Osteocyte (in vitro differentiated cells): ENCODE data around the gene ALDH3A2. TPM values are rescaled to one million over a fixed set of nuclear protein-coding genes. Genes with fewer than 3 reads are reported as not detected.

ENCODE experiments used
- DNase-seq: peaks from one replicate; pipeline ENCODE4 v3.0.0; 2021; ENCODE audit warnings: mixed read lengths; ENCODE audit not compliant: unreplicated experiment; ENCODE audit errors: extremely low spot score
- H3K27ac Mint-ChIP-seq: one replicate; pipeline ENCODE4 v1.8.0; 2021; ENCODE audit warnings: mild to moderate bottlenecking, mixed read lengths; ENCODE audit not compliant: unreplicated experiment
- H3K27me3 Mint-ChIP-seq: one replicate; pipeline ENCODE4 v1.8.0; 2021; ENCODE audit warnings: mixed read lengths; ENCODE audit not compliant: unreplicated experiment
- H3K36me3 Mint-ChIP-seq: one replicate; pipeline ENCODE4 v1.8.0; 2021; ENCODE audit warnings: mixed read lengths; ENCODE audit not compliant: unreplicated experiment
- H3K4me1 Mint-ChIP-seq: one replicate; pipeline ENCODE4 v1.8.0; 2021; ENCODE audit warnings: mixed read lengths; ENCODE audit not compliant: unreplicated experiment
- H3K4me3 Mint-ChIP-seq: one replicate; pipeline ENCODE4 v1.8.0; 2021; ENCODE audit warnings: mild to moderate bottlenecking, moderate library complexity, mixed read lengths; ENCODE audit not compliant: unreplicated experiment
- H3K9me3 Mint-ChIP-seq: one replicate; pipeline ENCODE4 v1.8.0; 2021; ENCODE audit warnings: mixed read lengths; ENCODE audit not compliant: unreplicated experiment
- CTCF ChIP-seq: fragments of 200-600 bp; sonication (generic); IDR thresholded peaks from 2 replicates; pipeline ENCODE4 v1.5.0; 2021; ENCODE audit warnings: antibody characterized with exemption, mild to moderate bottlenecking, moderate library complexity
- total RNA-seq: library from RNA; stranded (reverse); gene quantifications from 2 replicates; pipeline ENCODE4 v1.2.1, GENCODE V29; 2021

ALDH3A2 gene
- total RNA-seq, 1 donor from 2014 or later, result 97.1 TPM

DNA sequence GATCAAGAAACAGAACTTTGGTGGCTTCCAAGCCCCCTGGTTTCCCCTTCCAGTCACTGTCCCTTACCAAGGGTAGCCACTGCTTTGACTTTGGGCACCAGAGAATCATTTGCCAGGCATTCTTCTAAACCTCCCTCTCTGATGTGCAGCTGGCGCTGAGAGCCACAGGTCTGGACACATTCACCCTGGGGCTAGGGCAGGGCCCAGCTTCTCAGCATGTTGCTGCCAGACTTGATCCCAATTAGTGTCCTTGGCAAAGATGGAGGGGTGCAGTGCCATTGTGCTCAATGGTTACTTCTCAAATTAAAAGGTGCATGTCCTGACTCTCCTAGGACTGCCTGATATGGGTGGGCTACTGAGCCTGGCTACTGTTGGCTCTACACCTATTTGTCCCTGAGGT is 75.4 kb downstream of the ALDH3A2 start:
- no peak overlapping the region for H3K4me3 Mint-ChIP-seq
- H3K9me3 Mint-ChIP-seq, result no peaks in the 10 kb centered on the region
- H3K4me1 Mint-ChIP-seq, result peaks cover 52% of the 10 kb centered on the region
- no peak for TF ChIP-seq CTCF
- H3K36me3 Mint-ChIP-seq, result no peaks in the 10 kb centered on the region
- peak; percentile 83 for DNase-seq
- no peaks in the 10 kb centered on the region for H3K27me3 Mint-ChIP-seq
- H3K27ac Mint-ChIP-seq, result no peak overlapping the region

GRCh38 chr17:19724501-19725420 is 76.2 kb downstream of the ALDH3A2 start:
- no peaks in the 10 kb centered on the region for H3K9me3 Mint-ChIP-seq
- H3K36me3 Mint-ChIP-seq, result no peaks in the 10 kb centered on the region
- DNase-seq, result peak; percentile 82
- peaks cover 59% of the 10 kb centered on the region for H3K4me1 Mint-ChIP-seq
- no peak overlapping the region for H3K4me3 Mint-ChIP-seq
- H3K27ac Mint-ChIP-seq, result no peak overlapping the region
- no peak for TF ChIP-seq CTCF
- no peaks in the 10 kb centered on the region for H3K27me3 Mint-ChIP-seq

DNA sequence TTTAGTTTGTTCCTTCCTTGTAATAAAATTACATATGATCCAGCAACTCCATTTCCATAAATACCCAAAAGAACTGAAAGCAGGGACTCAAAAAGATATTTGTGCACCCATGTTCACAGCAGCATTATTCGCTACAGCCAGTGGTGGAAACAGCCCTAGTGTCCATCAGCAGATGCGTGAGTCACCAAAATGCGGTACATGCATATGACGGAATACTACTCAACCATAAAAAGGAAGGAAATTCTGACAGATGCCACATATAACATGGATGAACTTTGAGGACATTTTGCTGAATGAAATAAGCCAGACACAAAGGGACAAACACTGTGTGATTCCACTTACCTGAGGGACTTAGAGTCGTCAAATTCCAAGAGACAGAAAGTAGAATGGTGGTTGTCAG is 76.9 kb downstream of the ALDH3A2 start:
- H3K36me3 Mint-ChIP-seq, result no peaks in the 10 kb centered on the region

DNA sequence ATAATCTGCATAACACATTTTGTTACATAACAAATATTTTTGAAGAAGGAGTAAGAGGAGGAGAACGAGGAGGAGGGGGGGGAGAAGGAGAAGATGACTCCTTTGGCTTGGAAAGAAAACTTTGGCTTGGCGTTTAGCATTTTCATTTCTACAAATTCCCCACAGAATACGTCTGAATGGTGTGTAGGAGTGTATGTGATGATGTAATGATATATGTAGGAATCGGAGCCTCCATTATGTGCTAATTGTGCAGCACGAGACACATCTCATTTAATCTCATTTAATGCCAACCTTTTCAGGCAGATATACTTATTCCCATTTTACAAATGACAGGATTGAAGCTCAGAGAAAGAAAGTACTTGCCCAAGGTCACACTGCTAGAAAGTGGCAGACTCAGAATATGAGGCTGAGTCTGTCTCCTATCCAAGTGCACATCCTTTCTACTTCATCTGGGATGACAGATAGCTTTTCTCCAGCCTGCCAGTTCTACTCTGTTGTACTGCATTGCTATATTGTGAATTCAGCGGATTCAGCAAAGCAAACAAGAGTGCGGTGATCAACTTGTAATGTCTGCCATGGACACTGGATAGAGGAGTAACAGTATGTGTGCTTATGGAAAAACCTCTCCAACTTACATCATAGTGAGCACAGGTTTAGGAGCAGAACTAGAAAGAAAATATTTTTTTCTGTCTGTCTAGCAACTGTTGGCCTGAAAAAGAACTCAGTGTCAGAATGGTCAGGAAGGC is 78.3 kb downstream of the ALDH3A2 start:
- Mint-ChIP-seq H3K9me3 (no peaks in the 10 kb centered on the region), H3K4me3 (no peak overlapping the region), H3K27me3 (no peaks in the 10 kb centered on the region), H3K36me3 (no peaks in the 10 kb centered on the region), H3K27ac (peak overlapping the region; percentile 93), H3K4me1 (peaks cover 53% of the 10 kb centered on the region)
- DNase-seq, result no peak
- no peak for TF ChIP-seq CTCF

More for the DNA sequence above, 76.9 kb downstream of the ALDH3A2 start:
- H3K27me3 Mint-ChIP-seq, result no peaks in the 10 kb centered on the region
- no peak overlapping the region for H3K4me3 Mint-ChIP-seq
- no peak for DNase-seq
- TF ChIP-seq CTCF, result no peak
- peaks cover 52% of the 10 kb centered on the region for H3K4me1 Mint-ChIP-seq
- no peaks in the 10 kb centered on the region for H3K9me3 Mint-ChIP-seq
- no peak overlapping the region for H3K27ac Mint-ChIP-seq

Other genes starting within 250 kb of the ALDH3A2 start
- gene RNF112, start 237.5 kb upstream of the ALDH3A2 start, total RNA-seq, result 0.39 and 0.89 TPM in 2 replicates
- 2.4 and 2.7 TPM in 2 replicates for gene SLC47A1, start 114.9 kb upstream of the ALDH3A2 start, total RNA-seq
- 0.16 and 0.24 TPM in 2 replicates for gene SLC47A2, start 67.8 kb downstream of the ALDH3A2 start, total RNA-seq
- gene ALDH3A1, start 99.5 kb downstream of the ALDH3A2 start, total RNA-seq, result 0.52 and 1.6 TPM in 2 replicates
- 32.6 and 33.3 TPM in 2 replicates for gene ULK2, start 219.2 kb downstream of the ALDH3A2 start, total RNA-seq